ENCODE measurements around the gene RNASE2.
"Not testable (repeated sequence)": the region's sequence is repeated elsewhere in the genome, so short reads cannot be mapped to it uniquely, and the experiment has no call there.

RNASE2 gene

GRCh38 chr14:20970983-20971704, 15.9 kb downstream of the RNASE2 start:
- DNase-seq: peak; percentile 84 to 90
- TF ChIP-seq POLR2A (IDR thresholded peaks at IDR 0.05; ENCODE audit: low read length) (no peak), GATA1 (IDR thresholded peaks at IDR 0.05; ENCODE audit: low read depth, low read length) (no peak)

GRCh38 chr14:20971705-20972021, 16.4 kb downstream of the RNASE2 start:
- TF ChIP-seq GATA1 (IDR thresholded peaks at IDR 0.05; ENCODE audit: low read depth, low read length) (no peak), POLR2A (IDR thresholded peaks at IDR 0.05; ENCODE audit: low read length) (no peak)
- no peak for DNase-seq

- no peak for DNase-seq
- no peak for TF ChIP-seq POLR2A (IDR thresholded peaks at IDR 0.05; ENCODE audit: low read length)
- TF ChIP-seq GATA1 (IDR thresholded peaks at IDR 0.05; ENCODE audit: low read depth, low read length): no peak
Observed at GRCh38 chr14:20973501-20973900, 18.2 kb downstream of the RNASE2 start.

- TF ChIP-seq GATA1 (IDR thresholded peaks at IDR 0.05; ENCODE audit: low read depth, low read length): no peak
- no peak for TF ChIP-seq POLR2A (IDR thresholded peaks at IDR 0.05; ENCODE audit: low read length)
- DNase-seq: no peak
Observed at GRCh38 chr14:20976291-20976690, 21.0 kb downstream of the RNASE2 start.

GRCh38 chr14:20978687-20979086, 23.4 kb downstream of the RNASE2 start:
- TF ChIP-seq GATA1 (IDR thresholded peaks at IDR 0.05; ENCODE audit: low read depth, low read length): no peak
- no peak for TF ChIP-seq POLR2A (IDR thresholded peaks at IDR 0.05; ENCODE audit: low read length)
- no peak for DNase-seq

GRCh38 chr14:20980906-20981305, 25.6 kb downstream of the RNASE2 start:
- TF ChIP-seq POLR2A (IDR thresholded peaks at IDR 0.05; ENCODE audit: low read length): no peak
- no peak for TF ChIP-seq GATA1 (IDR thresholded peaks at IDR 0.05; ENCODE audit: low read depth, low read length)
- no peak for DNase-seq

GRCh38 chr14:20982646-20983369, 27.5 kb downstream of the RNASE2 start:
- TF ChIP-seq POLR2A (IDR thresholded peaks at IDR 0.05; ENCODE audit: low read length) (no peak), GATA1 (IDR thresholded peaks at IDR 0.05; ENCODE audit: low read depth, low read length) (no peak)
- DNase-seq: no peak

GRCh38 chr14:20985650-20986049, 30.4 kb downstream of the RNASE2 start:
- not testable (repeated sequence) for DNase-seq

GRCh38 chr14:20986811-20987210, 31.5 kb downstream of the RNASE2 start:
- TF ChIP-seq POLR2A (IDR thresholded peaks at IDR 0.05; ENCODE audit: low read length): no peak
- no peak for TF ChIP-seq GATA1 (IDR thresholded peaks at IDR 0.05; ENCODE audit: low read depth, low read length)
- peak in 1 of 2 experiments; percentile 29 for DNase-seq

- DNase-seq: no peak
- TF ChIP-seq GATA1 (IDR thresholded peaks at IDR 0.05; ENCODE audit: low read depth, low read length) (no peak), POLR2A (IDR thresholded peaks at IDR 0.05; ENCODE audit: low read length) (no peak)
Observed at GRCh38 chr14:20988717-20989470, 33.6 kb downstream of the RNASE2 start.

GRCh38 chr14:20989471-20989786, 34.1 kb downstream of the RNASE2 start:
- no peak for DNase-seq
- no peak for TF ChIP-seq GATA1 (IDR thresholded peaks at IDR 0.05; ENCODE audit: low read depth, low read length)

GRCh38 chr14:20989787-20990600, 34.7 kb downstream of the RNASE2 start, which contains the start of gene METTL17:
Gene METTL17, plus strand, starts transcription at chr14:20989980. Its CDS starts 23 bp downstream, at chr14:20990003.
- TF ChIP-seq GATA1 (IDR thresholded peaks at IDR 0.05; ENCODE audit: low read depth, low read length): no peak
- peak; percentile 86 for TF ChIP-seq POLR2A (IDR thresholded peaks at IDR 0.05; ENCODE audit: low read length)

GRCh38 chr14:20996521-20996920, 41.2 kb downstream of the RNASE2 start:
- TF ChIP-seq GATA1 (IDR thresholded peaks at IDR 0.05; ENCODE audit: low read depth, low read length): no peak
- no peak for TF ChIP-seq POLR2A (IDR thresholded peaks at IDR 0.05; ENCODE audit: low read length)
- no peak for DNase-seq

More at GRCh38 chr14:20989787-20990600, 34.7 kb downstream of the RNASE2 start, which contains the start of gene METTL17:
- peak; percentile 93 to 96 for DNase-seq

GRCh38 chr14:20997115-20997514, 41.8 kb downstream of the RNASE2 start:
- no peak for TF ChIP-seq POLR2A (IDR thresholded peaks at IDR 0.05; ENCODE audit: low read length)
- DNase-seq: no peak
